ENCODE results near the gene WWC2. TPM values are rescaled to one million over a fixed set of nuclear protein-coding genes. Genes with fewer than 3 reads are reported as not detected.

WWC2 gene
- total RNA-seq, 1 donor from 2014 or later = 0.47 TPM

- H3K4me3 Mint-ChIP-seq = no peak overlapping the region
- intact Hi-C loops (cut with micrococcal nuclease) = loop anchor here (10.0 kb wide), 1 partner anchor 298 kb away; no protein-coding TSS in a partner anchor
Observed at GRCh38 chr4:183096276-183096965, 2.6 kb upstream of the WWC2 start.

GRCh38 chr4:183097231-183098018 is 1.6 kb upstream of the WWC2 start:
- no peak overlapping the region for H3K27ac Mint-ChIP-seq
- no peaks in the 10 kb centered on the region for H3K9me3 Mint-ChIP-seq
- DNase-seq = no peak
- CTCF ChIA-PET = interaction anchor here (0.6 kb wide), 1 partner anchor 114 kb away, joined by 3 read pairs; no protein-coding TSS in a partner anchor
- intact Hi-C loops (cut with micrococcal nuclease) = loop anchor here (2.0 to 10.0 kb wide), 2 partner anchors 179 to 297 kb away; no protein-coding TSS in a partner anchor
- ATAC-seq (ENCODE audit: low read depth) = no peak
- peak overlapping the region; percentile 42 for H3K4me3 Mint-ChIP-seq
- POLR2A ChIA-PET = no interaction called here
- no peak for TF ChIP-seq CTCF (IDR thresholded peaks at IDR 0.05)
- H3K4me1 Mint-ChIP-seq = peaks cover 7% of the 10 kb centered on the region
- peaks cover 30% of the 10 kb centered on the region for H3K27me3 Mint-ChIP-seq
- H3K36me3 Mint-ChIP-seq (ENCODE audit: low read depth) = no peaks in the 10 kb centered on the region

More at GRCh38 chr4:183096276-183096965, 2.6 kb upstream of the WWC2 start:
- ChIA-PET POLR2A (no interaction called here), CTCF (no interaction called here)
- DNase-seq (no peak), ATAC-seq (ENCODE audit: low read depth) (no peak)
- no peaks in the 10 kb centered on the region for H3K9me3 Mint-ChIP-seq
- H3K4me1 Mint-ChIP-seq = peaks cover 7% of the 10 kb centered on the region
- peaks cover 22% of the 10 kb centered on the region for H3K27me3 Mint-ChIP-seq
- no peaks in the 10 kb centered on the region for H3K36me3 Mint-ChIP-seq (ENCODE audit: low read depth)
- no peak overlapping the region for H3K27ac Mint-ChIP-seq
- TF ChIP-seq CTCF (IDR thresholded peaks at IDR 0.05) = no peak

- ChIA-PET CTCF (interaction anchor here (0.6 kb wide), 1 partner anchor 115 kb away, joined by 3 read pairs; no protein-coding TSS in a partner anchor), POLR2A (interaction anchor here (0.7 kb wide), 1 partner anchor 180 kb away, joined by 3 read pairs; no protein-coding TSS in a partner anchor)
- H3K36me3 Mint-ChIP-seq (ENCODE audit: low read depth) = no peaks in the 10 kb centered on the region
- intact Hi-C loops (cut with micrococcal nuclease) = loop anchor here (2.0 to 10.0 kb wide), 2 partner anchors 179 to 297 kb away; no protein-coding TSS in a partner anchor
- peaks cover 35% of the 10 kb centered on the region for H3K27me3 Mint-ChIP-seq
- peak overlapping the region; percentile 72 for H3K4me3 Mint-ChIP-seq
- H3K27ac Mint-ChIP-seq = no peak overlapping the region
- DNase-seq (peak; percentile 24), ATAC-seq (ENCODE audit: low read depth) (peak; percentile 37)
- peaks cover 7% of the 10 kb centered on the region for H3K4me1 Mint-ChIP-seq
- no peak for TF ChIP-seq CTCF (IDR thresholded peaks at IDR 0.05)
- H3K9me3 Mint-ChIP-seq = no peaks in the 10 kb centered on the region
Observed at GRCh38 chr4:183098019-183098722, 886 bp upstream of the WWC2 start.

- CTCF ChIA-PET = no interaction called here
Observed at GRCh38 chr4:183099537-183100297, 660 bp downstream of the WWC2 start.

More at GRCh38 chr4:183099537-183100297, 660 bp downstream of the WWC2 start:
- Mint-ChIP-seq H3K4me1 (peaks cover 7% of the 10 kb centered on the region), H3K27me3 (peaks cover 38% of the 10 kb centered on the region), H3K4me3 (peak overlapping the region; percentile 49), H3K27ac (no peak overlapping the region), H3K9me3 (no peaks in the 10 kb centered on the region), H3K36me3 (ENCODE audit: low read depth) (no peaks in the 10 kb centered on the region)
- peak; percentile 25 for DNase-seq
- ATAC-seq (ENCODE audit: low read depth) = no peak
- intact Hi-C loops (cut with micrococcal nuclease) = loop anchor here (2.0 to 10.0 kb wide), 2 partner anchors 181 to 295 kb away; no protein-coding TSS in a partner anchor
- POLR2A ChIA-PET = no interaction called here
- no peak for TF ChIP-seq CTCF (IDR thresholded peaks at IDR 0.05)
